IMR-90 (cell line): ENCODE results near the gene OSTC. TPM values are rescaled to one million over a fixed set of nuclear protein-coding genes. Genes with fewer than 3 reads are reported as not detected.

ENCODE experiments used
- ATAC-seq: fragments of 200-7000 bp; cut with Tn5 transposase; 2 replicates; pipeline ENCODE4 v1.9.1; 2020; ENCODE audit warnings: low read depth, mild to moderate bottlenecking, moderate library complexity
- BruUV-seq: library from RNA; stranded (reverse); fragments of 400-500 nt; replicated peaks from 2 replicates; lab custom pipeline; 2021; lab: Mats Ljungman, UMichigan
- CTCF ChIA-PET: fragments of 300-600 bp; formaldehyde crosslinking; extraction: SDS; loops from one replicate; lab custom pipeline; 2021; ENCODE audit warnings: antibody characterized with exemption; lab: Yijun Ruan, JAX
- POLR2A ChIA-PET: fragments of 300-600 bp; sonication (Branson Sonifier 250); formaldehyde crosslinking; loops from one replicate; lab custom pipeline; 2022; ENCODE audit warnings: antibody characterized with exemption; ENCODE audit not compliant: unreplicated experiment; lab: Charles Lee
- DNase-seq: peaks from one replicate; pipeline ENCODE4 v3.0.0; 2013
- H2AFZ ChIP-seq: replicated peaks from 2 replicates; pipeline ENCODE3; 2013; ENCODE audit warnings: low read length, mild to moderate bottlenecking; ENCODE audit not compliant: poor library complexity
- H2AK5ac ChIP-seq: 2 replicates; pipeline ENCODE4 v1.6.1; 2013; ENCODE audit warnings: low read depth, low read length, inconsistent platforms
- H2AK9ac ChIP-seq: replicated peaks from 2 replicates; pipeline ENCODE3; 2013; ENCODE audit warnings: mild to moderate bottlenecking, low read depth, low read length, moderate library complexity; ENCODE audit not compliant: poor library complexity
- H2BK120ac ChIP-seq: 2 replicates; pipeline ENCODE4 v1.6.1; 2013; ENCODE audit warnings: low read depth, low read length, inconsistent platforms
- H2BK15ac ChIP-seq: 3 replicates; pipeline ENCODE4 v1.6.1; 2013; ENCODE audit warnings: low read depth, low read length, inconsistent platforms
- H2BK20ac ChIP-seq: 2 replicates; pipeline ENCODE4 v1.6.1; 2013; ENCODE audit warnings: low read depth, mild to moderate bottlenecking, inconsistent platforms, low read length, moderate library complexity
- H2BK5ac ChIP-seq: 2 replicates; pipeline ENCODE4 v1.6.1; 2013; ENCODE audit warnings: mild to moderate bottlenecking, low read depth, low read length, inconsistent platforms; ENCODE audit not compliant: poor library complexity, severe bottlenecking
- H3K14ac ChIP-seq: replicated peaks from 2 replicates; pipeline ENCODE4 v1.6.1; 2013; ENCODE audit warnings: low read depth, low read length, inconsistent platforms
- H3K18ac ChIP-seq: 2 replicates; pipeline ENCODE4 v1.6.1; 2013; ENCODE audit warnings: low read depth, low read length, control low read depth
- H3K23ac ChIP-seq: 2 replicates; pipeline ENCODE4 v1.6.1; 2013; ENCODE audit warnings: low read depth, low read length, inconsistent platforms
- H3K27ac ChIP-seq: 2 replicates; pipeline ENCODE4 v1.5.1; 2013; ENCODE audit warnings: mild to moderate bottlenecking, control low read depth, low read length; ENCODE audit not compliant: insufficient read depth
- H3K27me3 ChIP-seq: 2 replicates; pipeline ENCODE4 v1.6.1; 2013; ENCODE audit warnings: low read length; ENCODE audit not compliant: control insufficient read depth, insufficient read depth
- H3K36me3 ChIP-seq: 2 replicates; pipeline ENCODE4 v1.6.1; 2013; ENCODE audit warnings: low read length, mixed read lengths; ENCODE audit not compliant: control insufficient read depth, insufficient read depth
- H3K4ac ChIP-seq: 2 replicates; pipeline ENCODE4 v1.6.1; 2013; ENCODE audit warnings: low read depth, low read length, inconsistent platforms
- H3K4me1 ChIP-seq: 2 replicates; pipeline ENCODE4 v1.6.1; 2013; ENCODE audit warnings: low read length, mixed read lengths; ENCODE audit not compliant: control insufficient read depth, insufficient read depth
- H3K4me2 ChIP-seq: 2 replicates; pipeline ENCODE4 v1.6.1; 2013; ENCODE audit warnings: low read depth, mild to moderate bottlenecking, control low read depth, low read length, moderate library complexity
- H3K4me3 ChIP-seq: 2 replicates; pipeline ENCODE4 v1.5.1; 2013; ENCODE audit warnings: low read depth, mild to moderate bottlenecking, control low read depth, low read length, moderate library complexity; ENCODE audit not compliant: insufficient read depth
- H3K56ac ChIP-seq: 2 replicates; pipeline ENCODE4 v1.6.1; 2013; ENCODE audit warnings: low read length, inconsistent platforms; ENCODE audit not compliant: insufficient read depth; ENCODE audit errors: extremely low read depth
- H3K79me1 ChIP-seq, 2 experiments: 2 replicates each; pipeline ENCODE4 v1.6.1; 2013; ENCODE audit warnings: low read length in 2 of 2, inconsistent platforms in 1 of 2, low read depth in 1 of 2
- H3K9ac ChIP-seq: 2 replicates; pipeline ENCODE4 v1.6.1; 2013; ENCODE audit warnings: low read depth, low read length, control low read depth
- H3K9me1 ChIP-seq: 2 replicates; pipeline ENCODE4 v1.6.1; 2013; ENCODE audit warnings: low read length, inconsistent platforms; ENCODE audit not compliant: insufficient read depth
- H3K9me3 ChIP-seq: 2 replicates; pipeline ENCODE4 v1.6.1; 2013; ENCODE audit warnings: low read length; ENCODE audit not compliant: control insufficient read depth, insufficient read depth
- H4K20me1 ChIP-seq: 2 replicates; pipeline ENCODE4 v1.6.1; 2013; ENCODE audit warnings: low read length, inconsistent platforms; ENCODE audit not compliant: insufficient read depth
- H4K5ac ChIP-seq: 2 replicates; pipeline ENCODE4 v1.6.1; 2013; ENCODE audit warnings: mild to moderate bottlenecking, low read depth, low read length, control low read depth
- H4K8ac ChIP-seq, 2 experiments: 2 replicates each; pipeline ENCODE4 v1.6.1; 2013; ENCODE audit warnings: low read depth in 2 of 2, low read length in 2 of 2, control low read depth in 1 of 2, inconsistent platforms in 1 of 2
- H4K91ac ChIP-seq: 2 replicates; pipeline ENCODE4 v1.6.1; 2013; ENCODE audit warnings: low read depth, low read length, inconsistent platforms; ENCODE audit not compliant: insufficient read depth
- BHLHE40 ChIP-seq: fragments of 150-350 bp; IDR thresholded peaks from 2 replicates; pipeline ENCODE4 v1.6.1; 2016; ENCODE audit warnings: mild to moderate bottlenecking, low read depth, low read length
- CEBPB ChIP-seq: IDR thresholded peaks from 2 replicates; pipeline ENCODE4 v1.6.1; 2012; ENCODE audit warnings: low read depth, low read length, improper control_type of control experiment
- CTCF ChIP-seq: conservative IDR thresholded peaks from 2 replicates; pipeline ENCODE4 v1.5.1; 2012; ENCODE audit warnings: mild to moderate bottlenecking, low read depth, low read length, improper control_type of control experiment
- FOS ChIP-seq: fragments of 150-350 bp; IDR thresholded peaks from 2 replicates; pipeline ENCODE4 v1.6.1; 2016; ENCODE audit warnings: low read depth, low read length
- MXI1 ChIP-seq: IDR thresholded peaks from 2 replicates; pipeline ENCODE4 v1.6.1; 2012; ENCODE audit warnings: low read depth, mild to moderate bottlenecking, low read length, moderate library complexity, borderline replicate concordance
- NFE2L2 ChIP-seq: fragments of 150-350 bp; IDR thresholded peaks from 2 replicates; pipeline ENCODE4 v1.6.1; 2016; ENCODE audit warnings: low read depth, mild to moderate bottlenecking, low read length
- RAD21 ChIP-seq: IDR thresholded peaks from 2 replicates; pipeline ENCODE4 v1.6.1; 2012; ENCODE audit warnings: low read length, improper control_type of control experiment
- RCOR1 ChIP-seq: IDR thresholded peaks from 2 replicates; pipeline ENCODE4 v1.6.1; 2012; ENCODE audit warnings: mild to moderate bottlenecking, low read length, improper control_type of control experiment; ENCODE audit not compliant: insufficient replicate concordance
- RFX5 ChIP-seq: IDR thresholded peaks from 2 replicates; pipeline ENCODE4 v1.8.0; 2012; ENCODE audit warnings: low read depth, mild to moderate bottlenecking, low read length, moderate library complexity
- SMC3 ChIP-seq: fragments of 150-350 bp; IDR thresholded peaks from 2 replicates; pipeline ENCODE4 v1.6.1; 2016; ENCODE audit warnings: low read depth, mild to moderate bottlenecking, antibody characterized with exemption, low read length, moderate library complexity
- WGBS, 2 experiments: methylation state at CpG; one replicate each; pipeline versions ENCODE4 v1.1.5 to v1.1.7; 2013; ENCODE audit warnings: missing lambda C conversion rate in 2 of 2; ENCODE audit not compliant: insufficient read length in 1 of 2; ENCODE audit errors: extremely low coverage in 2 of 2; 5-methylcytosine and 5-hydroxymethylcytosine counted together
- dilution Hi-C: fragments of 300-500 bp; cut with HindIII; formaldehyde crosslinking; loops from one replicate; pipeline ENCODE4 v1.14.3; 2018; ENCODE audit warnings: low sequenced_read_pairs; ENCODE audit not compliant: unreplicated experiment
- in situ Hi-C: fragments of 300-500 bp; cut with MboI; formaldehyde crosslinking; loops from 3 replicates; pipeline ENCODE4 v1.14.3; 2019; ENCODE audit warnings: low sequenced_read_pairs, inconsistent platforms, mixed read lengths
- intact Hi-C: fragments of 100-400 bp; cut with micrococcal nuclease; formaldehyde crosslinking; loops from 2 replicates; pipeline ENCODE4 v1.10.0; 2022
- polyA plus RNA-seq, 3 experiments: library from polyadenylated mRNA; depleted of rRNA; stranded (reverse); fragments of >200 nt; gene quantifications; 2 replicates each; pipeline ENCODE4 v1.2.3, GENCODE V29; 2012; ENCODE audit warnings: low replicate concordance in 1 of 3
- total RNA-seq: library from RNA; depleted of rRNA; stranded (reverse); fragments of >200 nt; gene quantifications from 2 replicates; pipeline ENCODE4 v1.2.3, GENCODE V29; 2012
- TF ChIP-seq, protein P1 (sequence below): fragments of 150-350 bp; IDR thresholded peaks from 2 replicates; pipeline ENCODE4 v1.6.1; 2016; ENCODE audit warnings: low read depth, mild to moderate bottlenecking, low read length, moderate library complexity, borderline replicate concordance
- TF ChIP-seq, protein P2 (sequence below): fragments of 150-350 bp; IDR thresholded peaks from 2 replicates; pipeline ENCODE4 v1.6.1; 2017; ENCODE audit warnings: mild to moderate bottlenecking, antibody characterized with exemption, low read length, low read depth

Gene OSTC
- total and polyA plus RNA-seq, 2 of the 4 experiments (the other 2 are of a cell fraction) = 173 to 13,576 TPM

- no peak for DNase-seq
- no peak for ATAC-seq
- Histone ChIP-seq H2AK5ac (no peak overlapping the region), H3K4me2 (no peak overlapping the region), H3K9ac (no peak overlapping the region), H3K56ac (no peak overlapping the region), H3K23ac (no peak overlapping the region), H2BK5ac (no peak overlapping the region), H3K27ac (no peak overlapping the region), H3K14ac (no peak overlapping the region), H3K4ac (no peak overlapping the region), H3K36me3 (peaks cover 24% of the 10 kb centered on the region), H2BK20ac (no peak overlapping the region), H3K79me1 (no peaks in the 10 kb centered on the region; a peak in 1 of 4 replicates), H3K27me3 (no peaks in the 10 kb centered on the region), H2AFZ (no peak overlapping the region), H4K8ac (no peak overlapping the region), H3K18ac (no peak overlapping the region), H3K9me1 (no peaks in the 10 kb centered on the region), H4K20me1 (no peaks in the 10 kb centered on the region), H3K4me1 (no peaks in the 10 kb centered on the region), H4K5ac (no peak overlapping the region), H4K91ac (no peak overlapping the region), H3K4me3 (no peak overlapping the region), H2BK120ac (no peak overlapping the region), H2AK9ac (no peak overlapping the region), H3K9me3 (no peaks in the 10 kb centered on the region), H2BK15ac (no peak overlapping the region)
- POLR2A ChIA-PET = no interaction called here
- dilution Hi-C loops = no loop called here
- no TSS peak for BruUV-seq
- in situ Hi-C loops = no loop called here
- intact Hi-C loops = no loop called here
- no peak for TF ChIP-seq BHLHE40
- no peak for TF ChIP-seq NFE2L2
- TF ChIP-seq CTCF = no peak
- TF ChIP-seq RCOR1 = no peak
- TF ChIP-seq, protein P1, sequence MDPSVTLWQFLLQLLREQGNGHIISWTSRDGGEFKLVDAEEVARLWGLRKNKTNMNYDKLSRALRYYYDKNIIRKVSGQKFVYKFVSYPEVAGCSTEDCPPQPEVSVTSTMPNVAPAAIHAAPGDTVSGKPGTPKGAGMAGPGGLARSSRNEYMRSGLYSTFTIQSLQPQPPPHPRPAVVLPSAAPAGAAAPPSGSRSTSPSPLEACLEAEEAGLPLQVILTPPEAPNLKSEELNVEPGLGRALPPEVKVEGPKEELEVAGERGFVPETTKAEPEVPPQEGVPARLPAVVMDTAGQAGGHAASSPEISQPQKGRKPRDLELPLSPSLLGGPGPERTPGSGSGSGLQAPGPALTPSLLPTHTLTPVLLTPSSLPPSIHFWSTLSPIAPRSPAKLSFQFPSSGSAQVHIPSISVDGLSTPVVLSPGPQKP = no peak
- TF ChIP-seq RAD21 = no peak
- TF ChIP-seq CEBPB = no peak
- TF ChIP-seq RFX5 = no peak
- TF ChIP-seq, protein P2, sequence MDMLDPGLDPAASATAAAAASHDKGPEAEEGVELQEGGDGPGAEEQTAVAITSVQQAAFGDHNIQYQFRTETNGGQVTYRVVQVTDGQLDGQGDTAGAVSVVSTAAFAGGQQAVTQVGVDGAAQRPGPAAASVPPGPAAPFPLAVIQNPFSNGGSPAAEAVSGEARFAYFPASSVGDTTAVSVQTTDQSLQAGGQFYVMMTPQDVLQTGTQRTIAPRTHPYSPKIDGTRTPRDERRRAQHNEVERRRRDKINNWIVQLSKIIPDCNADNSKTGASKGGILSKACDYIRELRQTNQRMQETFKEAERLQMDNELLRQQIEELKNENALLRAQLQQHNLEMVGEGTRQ = no peak
- no peak for TF ChIP-seq SMC3
- no peak for TF ChIP-seq MXI1
- TF ChIP-seq FOS = no peak
- CTCF ChIA-PET = interaction anchor here (0.7 kb wide), 1 partner anchor 1056 kb away, joined by 3 read pairs; no protein-coding TSS in a partner anchor
- 100% methylated on average over 3 of the region's 8 CpGs; no CpG with 5 or more reads in 1 of the 2 experiments for WGBS, 2 experiments
These were observed 15.2 kb upstream of the OSTC start for GRCh38 chr4:108635070-108635655.
